B cell (primary cell): ENCODE measurements around the gene GPX2. TPM values are rescaled to one million over a fixed set of nuclear protein-coding genes. Genes with fewer than 3 reads are reported as not detected.

Experiments
- ATAC-seq: fragments of 200-7000 bp; cut with Tn5 transposase; one replicate; pipeline ENCODE4 v1.10.0; 2021; ENCODE audit warnings: low read depth, mild to moderate bottlenecking, moderate number of reproducible peaks, moderate library complexity
- CTCF ChIA-PET: fragments of 350-600 bp; sonication (Branson Sonifier 250); formaldehyde crosslinking; loops from one replicate; lab custom pipeline; 2021; ENCODE audit warnings: antibody characterized with exemption, inconsistent platforms; lab: Charles Lee
- POLR2A ChIA-PET: fragments of 350-600 bp; sonication (Branson Sonifier 250); formaldehyde crosslinking; loops from one replicate; lab custom pipeline; 2021; ENCODE audit warnings: antibody characterized with exemption; lab: Charles Lee
- DNase-seq: peaks from one replicate; pipeline ENCODE4 v3.0.0; 2013
- H2AFZ ChIP-seq: 2 replicates; pipeline ENCODE4 v1.6.1; 2012; ENCODE audit warnings: mild to moderate bottlenecking, low read depth, low read length; ENCODE audit not compliant: insufficient read depth, poor library complexity, severe bottlenecking
- H3K27ac ChIP-seq, 2 donors: 1 replicate in 1 of 2; 2 replicates in 1 of 2; pipeline ENCODE4 v1.5.1; 2012 to 2013; ENCODE audit warnings: low read length in 2 of 2, mild to moderate bottlenecking in 2 of 2, moderate library complexity in 1 of 2
- H3K27me3 ChIP-seq, 4 experiments: fragments of 200-600 bp in 1 of 4; sonication (generic) in 1 of 4; replicated peaks in 1 of 4; 1 replicate in 2 of 4; 2 replicates in 2 of 4; pipeline versions ENCODE4 v1.6.1 to v1.7.0; 2013 to 2016; ENCODE audit warnings: low read length in 3 of 4, mild to moderate bottlenecking in 2 of 4, mixed read lengths in 1 of 4, moderate library complexity in 1 of 4; ENCODE audit not compliant: insufficient read depth in 4 of 4, control insufficient read depth in 3 of 4; ENCODE audit errors: control extremely low read depth in 1 of 4
- H3K36me3 ChIP-seq, 2 experiments: replicated peaks in 1 of 2; 1 replicate in 1 of 2; 2 replicates in 1 of 2; pipeline versions ENCODE4 v1.6.1 to v1.7.1; 2013; ENCODE audit warnings: low read length in 1 of 2; ENCODE audit not compliant: insufficient read depth in 2 of 2, control insufficient read depth in 1 of 2; ENCODE audit errors: control extremely low read depth in 1 of 2, extremely low read depth in 1 of 2
- H3K4me1 ChIP-seq, 2 donors: fragments of 200-600 bp in 1 of 2; sonication (generic) in 1 of 2; 1 replicate in 1 of 2; 2 replicates in 1 of 2; pipeline versions ENCODE4 v1.5.1 to v1.6.1; 2013 to 2017; ENCODE audit warnings: low read length in 2 of 2; ENCODE audit not compliant: control insufficient read depth in 2 of 2, insufficient read depth in 2 of 2
- H3K4me2 ChIP-seq: replicated peaks from 2 replicates; pipeline ENCODE3; 2012; ENCODE audit warnings: mild to moderate bottlenecking, low read depth, low read length; ENCODE audit not compliant: poor library complexity, severe bottlenecking
- H3K4me3 ChIP-seq, 5 experiments: fragments of 200-600 bp in 1 of 5; sonication (generic) in 1 of 5; 1 replicate in 3 of 5; 2 replicates in 2 of 5; pipeline versions ENCODE4 v1.5.1 to v1.7.0; 2011 to 2016; ENCODE audit warnings: low read length in 4 of 5, mild to moderate bottlenecking in 4 of 5, low read depth in 2 of 5, control low read depth in 1 of 5, moderate library complexity in 1 of 5; ENCODE audit not compliant: insufficient read depth in 1 of 5; ENCODE audit errors: control extremely low read depth in 1 of 5, extremely low read depth in 1 of 5
- H3K79me2 ChIP-seq: fragments of 200-600 bp; sonication (generic); one replicate; pipeline ENCODE4 v1.6.0; 2016; ENCODE audit warnings: low read length; ENCODE audit not compliant: control insufficient read depth, insufficient read depth
- H3K9ac ChIP-seq: fragments of 200-600 bp; sonication (generic); 2 replicates; pipeline ENCODE4 v1.6.1; 2017; ENCODE audit warnings: mild to moderate bottlenecking, low read length, moderate library complexity
- H3K9me3 ChIP-seq, 3 donors: one replicate each; pipeline versions ENCODE4 v1.6.1 to v1.7.1; 2013; ENCODE audit warnings: low read length in 2 of 3; ENCODE audit not compliant: control insufficient read depth in 2 of 3, insufficient read depth in 1 of 3; ENCODE audit errors: control extremely low read depth in 1 of 3
- H4K20me1 ChIP-seq: 2 replicates; pipeline ENCODE4 v1.6.0; 2012; ENCODE audit warnings: mild to moderate bottlenecking, low read length; ENCODE audit not compliant: insufficient read depth, control insufficient read depth, poor library complexity, severe bottlenecking
- H3K27ac Mint-ChIP-seq: one replicate; pipeline ENCODE4 v1.8.0; 2021; ENCODE audit warnings: mixed read lengths
- H3K27me3 Mint-ChIP-seq: one replicate; pipeline ENCODE4 v1.8.0; 2021; ENCODE audit warnings: mixed read lengths
- H3K4me1 Mint-ChIP-seq: one replicate; pipeline ENCODE4 v1.8.0; 2021; ENCODE audit warnings: mixed read lengths
- H3K4me3 Mint-ChIP-seq: one replicate; pipeline ENCODE4 v1.8.0; 2021; ENCODE audit warnings: mixed read lengths
- H3K9me3 Mint-ChIP-seq: one replicate; pipeline ENCODE4 v1.8.0; 2022; ENCODE audit warnings: mixed read lengths; ENCODE audit not compliant: insufficient read depth
- CTCF ChIP-seq: fragments of 200-600 bp; IDR thresholded peaks from one replicate; pipeline ENCODE4 v1.8.0; 2022; ENCODE audit warnings: antibody characterized with exemption, mild to moderate bottlenecking
- EZH2 ChIP-seq: IDR thresholded peaks from 2 replicates; pipeline ENCODE4 v1.6.1; 2012; ENCODE audit warnings: borderline replicate concordance, low read depth, mild to moderate bottlenecking, moderate library complexity, low read length; ENCODE audit not compliant: insufficient read depth, poor library complexity, severe bottlenecking
- WGBS: methylation state at CpG from one replicate; pipeline ENCODE4 v1.1.5; 2013; ENCODE audit warnings: missing lambda C conversion rate; ENCODE audit not compliant: insufficient coverage; 5-methylcytosine and 5-hydroxymethylcytosine counted together
- intact Hi-C: fragments of 100-400 bp; cut with micrococcal nuclease; formaldehyde crosslinking; loops from one replicate; pipeline ENCODE4 v1.10.0; 2022
- polyA plus RNA-seq: library from polyadenylated mRNA; depleted of rRNA; stranded (reverse); fragments of >200 nt; gene quantifications from 2 replicates; pipeline ENCODE4 v1.2.3, GENCODE V29; 2012
- total RNA-seq, 2 donors: library from RNA; stranded (reverse); fragments of 120-200 nt in 1 of 2; gene quantifications; 1 replicate in 1 of 2; 2 replicates in 1 of 2; pipeline versions ENCODE4 v1.2.3 to v1.2.4, GENCODE V29; 2013 to 2022

GPX2 gene
- total and polyA plus RNA-seq, 2 donors (not counting 1 experiment from before 2014, with no cell fraction given), result not detected

DNA sequence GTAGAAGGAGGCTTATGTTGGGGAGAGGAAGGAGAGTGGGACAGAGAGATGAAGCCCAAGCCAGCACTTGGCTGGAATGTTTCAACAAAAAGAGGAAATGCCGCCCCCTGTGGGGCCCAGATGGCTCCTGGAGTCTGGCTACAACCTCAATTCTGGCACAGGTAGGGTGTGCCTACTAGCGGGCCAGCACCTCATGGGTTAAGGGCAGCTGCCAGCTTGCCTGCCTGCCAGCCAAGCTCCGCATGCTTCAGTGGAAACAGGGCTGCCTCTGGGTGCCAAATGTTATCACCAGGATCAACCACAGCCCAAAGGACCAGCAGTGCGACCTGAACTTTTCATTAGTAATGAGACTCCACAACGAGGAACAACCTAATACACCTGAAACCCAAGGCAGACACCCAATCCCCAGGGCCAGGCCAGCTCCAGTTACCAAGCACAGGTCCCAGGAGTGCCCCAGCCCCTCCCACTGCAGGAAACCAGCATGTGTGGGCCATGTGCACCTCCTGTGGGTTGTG, 18.3 kb upstream of the GPX2 start:
- no peak for DNase-seq
- Mint-ChIP-seq H3K4me1 (no peaks in the 10 kb centered on the region), H3K4me3 (no peak overlapping the region), H3K9me3 (no peaks in the 10 kb centered on the region), H3K27me3 (no peaks in the 10 kb centered on the region), H3K27ac (no peak overlapping the region)
- no peak overlapping the region for H3K4me2 ChIP-seq
- H3K27ac ChIP-seq, result no peak overlapping the region
- H3K9ac ChIP-seq, result no peak overlapping the region
- ATAC-seq, result no peak
- intact Hi-C loops, result no loop called here
- H3K4me3 ChIP-seq, result no peak overlapping the region
- TF ChIP-seq EZH2 (no peak), CTCF (no peak)
- H3K9me3 ChIP-seq, result no peaks in the 10 kb centered on the region
- no peaks in the 10 kb centered on the region for H3K79me2 ChIP-seq
- no peak overlapping the region for H2AFZ ChIP-seq
- no peaks in the 10 kb centered on the region for H3K36me3 ChIP-seq
- H4K20me1 ChIP-seq, result no peaks in the 10 kb centered on the region
- H3K27me3 ChIP-seq, result no peaks in the 10 kb centered on the region
- ChIA-PET CTCF (no interaction called here), POLR2A (no interaction called here)
- no peaks in the 10 kb centered on the region for H3K4me1 ChIP-seq
- WGBS, result 73% methylated on average over 5 of the region's 5 CpGs

DNA sequence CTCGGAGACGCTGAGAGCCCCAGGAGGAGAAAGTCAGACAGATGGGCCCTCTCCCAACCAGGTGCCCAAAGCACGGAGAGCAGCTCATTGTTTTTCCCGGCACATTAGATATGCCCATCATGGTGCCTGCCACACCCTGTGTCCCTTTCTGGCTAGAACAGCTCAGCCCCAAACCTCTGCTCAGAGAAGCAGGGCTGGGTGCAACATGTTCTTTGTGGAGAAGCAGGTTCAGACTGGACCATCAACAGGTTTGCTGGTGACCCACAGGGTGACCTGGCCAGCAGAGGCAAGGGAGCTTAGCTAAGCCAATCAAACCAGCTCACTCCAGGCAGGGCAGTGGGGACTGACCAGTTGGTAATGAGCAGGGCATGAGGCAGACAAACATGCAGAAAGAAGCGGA, 16.2 kb upstream of the GPX2 start:
- intact Hi-C loops, result no loop called here
- ATAC-seq (no peak), DNase-seq (no peak)
- Histone ChIP-seq H4K20me1 (no peaks in the 10 kb centered on the region), H3K27ac (no peak overlapping the region), H3K4me2 (no peak overlapping the region), H3K4me1 (no peaks in the 10 kb centered on the region), H3K9ac (no peak overlapping the region), H3K9me3 (no peaks in the 10 kb centered on the region), H3K4me3 (no peak overlapping the region), H3K79me2 (no peaks in the 10 kb centered on the region), H2AFZ (no peak overlapping the region), H3K27me3 (no peaks in the 10 kb centered on the region), H3K36me3 (no peaks in the 10 kb centered on the region)
- WGBS, result 98% methylated on average over 5 of the region's 5 CpGs
- no peaks in the 10 kb centered on the region for H3K9me3 Mint-ChIP-seq
- CTCF ChIA-PET, result no interaction called here
- H3K27ac Mint-ChIP-seq, result no peak overlapping the region
- no peaks in the 10 kb centered on the region for H3K4me1 Mint-ChIP-seq
- TF ChIP-seq EZH2 (no peak), CTCF (no peak)
- H3K27me3 Mint-ChIP-seq, result no peaks in the 10 kb centered on the region
- POLR2A ChIA-PET, result no interaction called here
- H3K4me3 Mint-ChIP-seq, result no peak overlapping the region
